Lower leg skin (tissue), 3 donors: ENCODE results near the gene AUTS2.

Source experiments
- POLR2A ChIP-seq, 2 donors: fragments of 450-650 bp; IDR thresholded peaks; one replicate each; pipeline ENCODE4 v1.6.1; 2016 to 2017; ENCODE audit warnings: antibody characterized with exemption in 2 of 2, mild to moderate bottlenecking in 1 of 2, moderate library complexity in 1 of 2
- TF ChIP-seq, protein P1 (sequence below), 3 donors: fragments of 450-650 bp; IDR thresholded peaks; one replicate each; pipeline ENCODE4 v1.5.1; 2016; ENCODE audit warnings: antibody characterized with exemption in 3 of 3, mild to moderate bottlenecking in 3 of 3, moderate library complexity in 2 of 3

DNA sequence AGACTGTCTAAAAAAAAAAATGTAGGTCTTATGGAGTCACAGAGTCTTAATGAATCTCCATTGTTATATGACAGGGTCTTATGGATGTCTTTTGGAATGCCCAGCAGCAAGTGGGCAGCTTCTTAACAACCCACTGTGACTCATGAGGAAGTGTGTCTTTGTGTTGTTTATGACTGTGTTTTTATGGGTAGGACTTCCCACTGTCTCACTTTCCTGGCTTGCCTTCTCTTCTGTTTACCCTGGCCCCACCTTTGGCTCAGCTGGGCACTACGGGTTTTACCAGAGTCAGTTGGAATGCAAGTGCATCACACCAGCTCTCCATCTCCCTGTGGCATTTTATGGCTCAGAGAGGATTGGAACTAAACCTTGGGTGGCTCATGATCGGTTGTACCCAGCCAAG lies 580.5 kb downstream of the AUTS2 start:
- TF ChIP-seq, protein P1, sequence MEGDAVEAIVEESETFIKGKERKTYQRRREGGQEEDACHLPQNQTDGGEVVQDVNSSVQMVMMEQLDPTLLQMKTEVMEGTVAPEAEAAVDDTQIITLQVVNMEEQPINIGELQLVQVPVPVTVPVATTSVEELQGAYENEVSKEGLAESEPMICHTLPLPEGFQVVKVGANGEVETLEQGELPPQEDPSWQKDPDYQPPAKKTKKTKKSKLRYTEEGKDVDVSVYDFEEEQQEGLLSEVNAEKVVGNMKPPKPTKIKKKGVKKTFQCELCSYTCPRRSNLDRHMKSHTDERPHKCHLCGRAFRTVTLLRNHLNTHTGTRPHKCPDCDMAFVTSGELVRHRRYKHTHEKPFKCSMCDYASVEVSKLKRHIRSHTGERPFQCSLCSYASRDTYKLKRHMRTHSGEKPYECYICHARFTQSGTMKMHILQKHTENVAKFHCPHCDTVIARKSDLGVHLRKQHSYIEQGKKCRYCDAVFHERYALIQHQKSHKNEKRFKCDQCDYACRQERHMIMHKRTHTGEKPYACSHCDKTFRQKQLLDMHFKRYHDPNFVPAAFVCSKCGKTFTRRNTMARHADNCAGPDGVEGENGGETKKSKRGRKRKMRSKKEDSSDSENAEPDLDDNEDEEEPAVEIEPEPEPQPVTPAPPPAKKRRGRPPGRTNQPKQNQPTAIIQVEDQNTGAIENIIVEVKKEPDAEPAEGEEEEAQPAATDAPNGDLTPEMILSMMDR (IDR thresholded peaks at IDR 0.05), result no peak
- no peak for TF ChIP-seq POLR2A (IDR thresholded peaks at IDR 0.05)
